Measurements from ENCODE around the gene CT47A1. TPM values are rescaled to one million over a fixed set of nuclear protein-coding genes. Genes with fewer than 3 reads are reported as not detected.
"Not testable (repeated sequence)": the region's sequence is repeated elsewhere in the genome, so short reads cannot be mapped to it uniquely, and the experiment has no call there.

Gene CT47A1
- total RNA-seq, 1 experiment from 2014 or later: not detected

- Histone ChIP-seq H4K20me1 (ENCODE audit: insufficient read depth) (0 out of 2 replicates have a peak, but pooled peaks cover 5% of the 10 kb centered on the region), H3K27me3 (ENCODE audit: insufficient read depth, low read depth) (no peaks in the 10 kb centered on the region), H3K79me2 (ENCODE audit: low read depth) (no peaks in the 10 kb centered on the region), H3K27ac (no peak overlapping the region), H3F3A (ENCODE audit: insufficient read depth, low read depth) (no peaks in the 10 kb centered on the region), H3K9me3 (ENCODE audit: insufficient read depth, low read depth) (no peaks in the 10 kb centered on the region), H3K36me3 (ENCODE audit: low read depth) (no peaks in the 10 kb centered on the region), H3K9me2 (ENCODE audit: insufficient read depth) (no peaks in the 10 kb centered on the region), H3K4me2 (no peak overlapping the region), H3K4me3 (no peak overlapping the region), H2AFZ (no peak overlapping the region), H3K4me1 (replicated peaks; ENCODE audit: insufficient read depth) (no peaks in the 10 kb centered on the region)
- intact Hi-C loops (cut with micrococcal nuclease; ENCODE audit: unreplicated experiment): no loop called here
- DNase-seq: no peak
- ChIA-PET CTCF (no interaction called here), POLR2A (ENCODE audit: unreplicated experiment) (no interaction called here)
- TF ChIP-seq EZH2 (IDR thresholded peaks at IDR 0.05; ENCODE audit: low read depth): no peak
- TF ChIP-seq CTCF (conservative IDR thresholded peaks at IDR 0.05): no peak
- BruUV-seq (replicated peaks): no TSS peak
Observed at GRCh38 chrX:120999413-120999812, 13.9 kb upstream of the CT47A1 start.

GRCh38 chrX:120956500-120956899, 29.1 kb downstream of the CT47A1 start, which contains the start of gene CT47A7:
CT47A7 (minus strand) TSS chrX:120956600; CDS start chrX:120956345, 255 bp downstream.
- H3K9me2 ChIP-seq (ENCODE audit: insufficient read depth); H3K4me2 ChIP-seq; H3K79me2 ChIP-seq (ENCODE audit: low read depth); H4K20me1 ChIP-seq (ENCODE audit: insufficient read depth); intact Hi-C loops (cut with micrococcal nuclease; ENCODE audit: unreplicated experiment); BruUV-seq (replicated peaks); H3K27me3 ChIP-seq (ENCODE audit: insufficient read depth, low read depth); CTCF ChIA-PET; H3K36me3 ChIP-seq (ENCODE audit: low read depth); H3K9me3 ChIP-seq (ENCODE audit: insufficient read depth, low read depth); H2AFZ ChIP-seq; POLR2A ChIA-PET (ENCODE audit: unreplicated experiment); H3F3A ChIP-seq (ENCODE audit: insufficient read depth, low read depth); H3K4me1 ChIP-seq (replicated peaks; ENCODE audit: insufficient read depth); H3K27ac ChIP-seq; H3K4me3 ChIP-seq; DNase-seq: not testable (repeated sequence)

Other genes with a start within 250 kb of the CT47A1 start
- gene CT47B1, start 109.9 kb downstream of the CT47A1 start, total RNA-seq (2021): not detected in 2 replicates
- gene CT47A11, start 48.6 kb downstream of the CT47A1 start, total RNA-seq (2021): not detected in 2 replicates
- not detected in 2 replicates for gene CT47A10, start 43.7 kb downstream of the CT47A1 start, total RNA-seq (2021)
- gene CT47A9, start 38.9 kb downstream of the CT47A1 start, total RNA-seq (2021): not detected in 2 replicates
- not detected in 2 replicates for gene CT47A8, start 34.0 kb downstream of the CT47A1 start, total RNA-seq (2021)
- not detected in 2 replicates for gene CT47A7, start 29.2 kb downstream of the CT47A1 start, total RNA-seq (2021)
- gene CT47A6, start 24.3 kb downstream of the CT47A1 start, total RNA-seq (2021): not detected in 2 replicates
- not detected in 2 replicates for gene CT47A5, start 19.4 kb downstream of the CT47A1 start, total RNA-seq (2021)
- not detected in 2 replicates for gene CT47A4, start 14.6 kb downstream of the CT47A1 start, total RNA-seq (2021)
- not detected in 2 replicates for gene CT47A3, start 9.7 kb downstream of the CT47A1 start, total RNA-seq (2021)
- not detected in 2 replicates for gene CT47A2, start 4.8 kb downstream of the CT47A1 start, total RNA-seq (2021)
- gene GLUD2, start 61.9 kb upstream of the CT47A1 start, total RNA-seq (2021): 0.30 TPM in 1 of 2 replicates, not detected in the other